HCT116 (cell line): ENCODE results near the gene AGBL3.

Experiments
- CTCF ChIP-seq, 3 experiments: fragments of 200-600 bp in 1 of 3; sonication (generic) in 1 of 3; IDR thresholded peaks in 2 of 3; conservative IDR thresholded peaks in 1 of 3; 2 replicates each; pipeline ENCODE4 v1.5.1; 2012 to 2017; ENCODE audit warnings: low read depth in 2 of 3, low read length in 2 of 3, antibody characterized with exemption in 1 of 3, borderline replicate concordance in 1 of 3, control low read depth in 1 of 3, mild to moderate bottlenecking in 1 of 3, mixed read lengths in 1 of 3, mixed run types in 1 of 3, moderate library complexity in 1 of 3; ENCODE audit not compliant: insufficient read depth in 1 of 3
- EGR1 ChIP-seq: IDR thresholded peaks from 2 replicates; pipeline ENCODE4 v1.6.1; 2012; ENCODE audit warnings: low read depth
- EZH2 ChIP-seq: fragments of 200-600 bp; sonication (generic); IDR thresholded peaks from 2 replicates; pipeline ENCODE4 v1.6.1; 2017; ENCODE audit warnings: antibody characterized with exemption, mixed run types
- EZH2phosphoT487 ChIP-seq: fragments of 200-600 bp; IDR thresholded peaks from 2 replicates; pipeline ENCODE4 v1.6.1; 2018; ENCODE audit warnings: antibody characterized with exemption, borderline replicate concordance
- FOSL1 ChIP-seq: IDR thresholded peaks from 2 replicates; pipeline ENCODE4 v1.6.1; 2012; ENCODE audit warnings: low read depth
- JUND ChIP-seq: IDR thresholded peaks from 2 replicates; pipeline ENCODE4 v1.6.1; 2012
- MAX ChIP-seq: IDR thresholded peaks from 2 replicates; pipeline ENCODE4 v1.6.1; 2012
- POLR2A ChIP-seq: IDR thresholded peaks from 2 replicates; pipeline ENCODE4 v1.7.0; 2011; ENCODE audit warnings: borderline replicate concordance; ENCODE audit not compliant: insufficient read depth, insufficient read length; ENCODE audit errors: extremely low read depth
- POLR2AphosphoS5 ChIP-seq: IDR thresholded peaks from 2 replicates; pipeline ENCODE4 v1.6.1; 2011; ENCODE audit warnings: mild to moderate bottlenecking, low read depth, low read length, moderate library complexity
- SIN3A ChIP-seq: IDR thresholded peaks from 2 replicates; pipeline ENCODE4 v1.6.1; 2012; ENCODE audit warnings: low read depth
- YY1 ChIP-seq: IDR thresholded peaks from 2 replicates; pipeline ENCODE4 v1.6.1; 2011; ENCODE audit warnings: low read length, low read depth, moderate library complexity, mild to moderate bottlenecking; ENCODE audit not compliant: insufficient replicate concordance; ENCODE audit errors: extremely low read depth
- ZBTB33 ChIP-seq: IDR thresholded peaks from 2 replicates; pipeline ENCODE4 v1.6.1; 2011; ENCODE audit warnings: mild to moderate bottlenecking, low read length, moderate library complexity; ENCODE audit not compliant: insufficient replicate concordance; ENCODE audit errors: extremely low read depth
- ZFX ChIP-seq: fragments of 450-650 bp; IDR thresholded peaks from 2 replicates; pipeline ENCODE4 v1.6.1; 2017
- TF ChIP-seq, protein P1 (sequence below): IDR thresholded peaks from 2 replicates; pipeline ENCODE4 v1.6.1; 2012

GRCh38 chr7:135012229-135012628 lies 25.9 kb downstream of the AGBL3 start:
- TF ChIP-seq EZH2 (no peak), POLR2AphosphoS5 (no peak), POLR2A (no peak), EGR1 (no peak), YY1 (no peak), CTCF (IDR thresholded peaks at IDR 0.05 in 2 of 3, conservative IDR thresholded peaks at IDR 0.05 in 1 of 3; ENCODE audit: borderline replicate concordance in 1 of 3, insufficient read depth in 1 of 3, low read depth in 2 of 3, low read length in 2 of 3) (no peak), EZH2phosphoT487 (no peak), SIN3A (no peak), FOSL1 (no peak), ZFX (no peak), JUND (no peak), MAX (no peak), ZBTB33 (no peak)
- TF ChIP-seq, protein P1, sequence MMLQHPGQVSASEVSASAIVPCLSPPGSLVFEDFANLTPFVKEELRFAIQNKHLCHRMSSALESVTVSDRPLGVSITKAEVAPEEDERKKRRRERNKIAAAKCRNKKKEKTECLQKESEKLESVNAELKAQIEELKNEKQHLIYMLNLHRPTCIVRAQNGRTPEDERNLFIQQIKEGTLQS, result no peak
